AG04449 (cell line): ENCODE results near the gene KIF20A.

Experiments
- CTCF ChIA-PET: fragments of 350-600 bp; formaldehyde crosslinking; extraction: SDS; loops from one replicate; lab custom pipeline; 2021; ENCODE audit warnings: antibody characterized with exemption; lab: Yijun Ruan, JAX
- POLR2A ChIA-PET: fragments of 400-600, 350-600 bp; formaldehyde crosslinking; extraction: SDS; loops from one replicate; lab custom pipeline; 2020; ENCODE audit warnings: antibody characterized with exemption, inconsistent platforms; lab: Yijun Ruan, JAX
- DNase-seq: peaks from one replicate; pipeline ENCODE4 v3.0.0-alpha.2; 2010; ENCODE audit warnings: low read depth, low spot score
- H3K4me3 ChIP-seq: 2 replicates; pipeline ENCODE4 v1.5.1; 2011; ENCODE audit warnings: low read depth, mild to moderate bottlenecking, control low read depth, low read length
- CTCF ChIP-seq: IDR thresholded peaks from one replicate; pipeline ENCODE4 v1.5.1; 2011; ENCODE audit warnings: mild to moderate bottlenecking, moderate library complexity, low read length, control low read depth, inconsistent platforms; ENCODE audit not compliant: insufficient read depth; ENCODE audit errors: missing control alignments

Gene KIF20A

GRCh38 chr5:138233280-138233679 is 54.4 kb downstream of the KIF20A start:
- ChIA-PET CTCF (interaction anchor here (0.7 to 5.6 kb wide), 2 partner anchors 10 to 50 kb away, joined by 3 to 40 read pairs; no protein-coding TSS in a partner anchor), POLR2A (no interaction called here)

DNA sequence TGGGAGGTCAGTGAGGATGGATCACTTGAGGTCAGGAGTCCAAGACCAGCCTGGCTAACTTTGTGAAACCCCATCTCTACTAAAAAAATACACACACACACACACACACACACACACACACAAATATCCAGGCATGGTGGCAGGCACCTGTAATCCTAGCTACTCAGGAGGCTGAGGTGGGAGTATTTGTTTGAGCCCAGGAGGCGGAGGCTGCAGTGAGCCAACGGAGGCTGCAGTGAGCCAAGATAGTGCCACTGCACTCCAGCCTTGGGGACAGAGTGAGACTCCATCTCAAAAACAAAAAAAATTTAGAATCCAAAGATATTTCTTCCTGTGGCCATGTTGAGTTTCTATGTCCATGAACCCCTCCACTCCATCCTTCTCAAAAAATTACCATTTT is 55.7 kb downstream of the KIF20A start:
- CTCF ChIA-PET, result interaction anchor here (1.0 to 5.6 kb wide), 2 partner anchors 11 to 17 kb away, joined by 3 to 40 read pairs; no protein-coding TSS in a partner anchor
- POLR2A ChIA-PET, result no interaction called here
- H3K4me3 ChIP-seq, result no peak overlapping the region
- no peak for TF ChIP-seq CTCF
- no peak for DNase-seq

More at GRCh38 chr5:138233280-138233679, 54.4 kb downstream of the KIF20A start:
- no peak for DNase-seq
- H3K4me3 ChIP-seq, result no peak overlapping the region
- TF ChIP-seq CTCF, result no peak
